GM23248 (cell line): ENCODE results near the gene PSAP.

ENCODE experiments used
- EZH2 ChIP-seq: fragments of 200-600 bp; sonication (generic); IDR thresholded peaks from 2 replicates; pipeline ENCODE4 v1.6.1; 2018; ENCODE audit warnings: antibody characterized with exemption, mild to moderate bottlenecking; ENCODE audit not compliant: insufficient read depth, poor library complexity, severe bottlenecking
- EZH2phosphoT487 ChIP-seq: fragments of 200-600 bp; sonication (generic); IDR thresholded peaks from 2 replicates; pipeline ENCODE4 v1.6.1; 2018; ENCODE audit warnings: antibody characterized with exemption, moderate library complexity, mild to moderate bottlenecking, low read depth; ENCODE audit not compliant: insufficient read depth

GRCh38 chr10:71796749-71797405 lies 54.2 kb downstream of the PSAP start:
- TF ChIP-seq EZH2: no peak
- TF ChIP-seq EZH2phosphoT487: no peak
